Nephron (organoid): ENCODE data around the gene ANKRA2.
A peak's percentile ranks its signal among the peaks of the same experiment; 100 is the strongest.

ENCODE experiments used
- H3K27ac Mint-ChIP-seq, 3 experiments: 2 replicates each; pipeline ENCODE4 v1.8.0; 2020; ENCODE audit warnings: mixed read lengths in 3 of 3, mild to moderate bottlenecking in 2 of 3, moderate library complexity in 1 of 3
- H3K27me3 Mint-ChIP-seq: 2 replicates; pipeline ENCODE4 v1.8.0; 2021; ENCODE audit warnings: low read depth, mild to moderate bottlenecking, moderate library complexity, mixed read lengths
- H3K36me3 Mint-ChIP-seq: 2 replicates; pipeline ENCODE4 v1.8.0; 2020; ENCODE audit warnings: low read depth, mixed read lengths
- H3K4me1 Mint-ChIP-seq: 2 replicates; pipeline ENCODE4 v1.8.0; 2020; ENCODE audit warnings: mixed read lengths
- H3K4me3 Mint-ChIP-seq, 3 experiments: 2 replicates each; pipeline ENCODE4 v1.8.0; 2020; ENCODE audit warnings: mild to moderate bottlenecking in 3 of 3, mixed read lengths in 3 of 3, moderate library complexity in 2 of 3
- H3K9me3 Mint-ChIP-seq: 2 replicates; pipeline ENCODE4 v1.8.0; 2020; ENCODE audit warnings: mixed read lengths
- CTCF ChIP-seq, 3 experiments: fragments of 200-600 bp; sonication (generic); IDR thresholded peaks; one replicate each; pipeline ENCODE4 v1.5.0; 2021; ENCODE audit warnings: antibody characterized with exemption in 3 of 3; ENCODE audit not compliant: unreplicated experiment in 3 of 3

ANKRA2 gene

GRCh38 chr5:73605223-73606087 lies 40.0 kb upstream of the ANKRA2 start:
- Mint-ChIP-seq H3K27me3 (peaks cover 4% of the 10 kb centered on the region), H3K36me3 (no peaks in the 10 kb centered on the region), H3K9me3 (peaks cover 2% of the 10 kb centered on the region), H3K4me3 (no peak overlapping the region), H3K27ac (no peak overlapping the region), H3K4me1 (no peaks in the 10 kb centered on the region)
- no peak for TF ChIP-seq CTCF (IDR thresholded peaks at IDR 0.05; ENCODE audit: unreplicated experiment in 3 of 3)

- no peaks in the 10 kb centered on the region for H3K36me3 Mint-ChIP-seq
- H3K9me3 Mint-ChIP-seq, result peaks cover 6% of the 10 kb centered on the region
- no peak overlapping the region for H3K4me3 Mint-ChIP-seq
- H3K4me1 Mint-ChIP-seq, result no peaks in the 10 kb centered on the region
- peaks cover 4% of the 10 kb centered on the region for H3K27me3 Mint-ChIP-seq
- no peak overlapping the region for H3K27ac Mint-ChIP-seq
- no peak for TF ChIP-seq CTCF (IDR thresholded peaks at IDR 0.05; ENCODE audit: unreplicated experiment in 3 of 3)
These were observed 38.6 kb upstream of the ANKRA2 start for GRCh38 chr5:73603998-73604397.

GRCh38 chr5:73599380-73599779 lies 33.9 kb upstream of the ANKRA2 start:
- no peak for TF ChIP-seq CTCF (IDR thresholded peaks at IDR 0.05; ENCODE audit: unreplicated experiment in 3 of 3)
- Mint-ChIP-seq H3K36me3 (no peaks in the 10 kb centered on the region), H3K4me1 (no peaks in the 10 kb centered on the region), H3K9me3 (peaks cover 6% of the 10 kb centered on the region), H3K4me3 (no peak overlapping the region), H3K27ac (no peak overlapping the region), H3K27me3 (no peaks in the 10 kb centered on the region)

GRCh38 chr5:73596705-73597328 lies 31.4 kb upstream of the ANKRA2 start:
- Mint-ChIP-seq H3K9me3 (peaks cover 6% of the 10 kb centered on the region), H3K36me3 (no peaks in the 10 kb centered on the region), H3K4me3 (no peak overlapping the region), H3K27ac (no peak overlapping the region), H3K4me1 (no peaks in the 10 kb centered on the region), H3K27me3 (no peaks in the 10 kb centered on the region)
- TF ChIP-seq CTCF (IDR thresholded peaks at IDR 0.05; ENCODE audit: unreplicated experiment in 3 of 3), result peak; percentile 25 to 54 (median 39)

GRCh38 chr5:73592551-73592950 lies 27.1 kb upstream of the ANKRA2 start:
- H3K4me1 Mint-ChIP-seq, result no peaks in the 10 kb centered on the region
- H3K27me3 Mint-ChIP-seq, result no peaks in the 10 kb centered on the region
- H3K4me3 Mint-ChIP-seq, result no peak overlapping the region

More at GRCh38 chr5:73592551-73592950, 27.1 kb upstream of the ANKRA2 start:
- H3K27ac Mint-ChIP-seq, result no peak overlapping the region
- no peaks in the 10 kb centered on the region for H3K36me3 Mint-ChIP-seq
- no peaks in the 10 kb centered on the region for H3K9me3 Mint-ChIP-seq
- TF ChIP-seq CTCF (IDR thresholded peaks at IDR 0.05; ENCODE audit: unreplicated experiment in 3 of 3), result no peak
